ENCODE results near the gene SLC27A5.

The SLC27A5 gene

GRCh38 chr19:58511353-58512208 is at the start of gene SLC27A5:
SLC27A5 (minus strand) TSS chr19:58511992; CDS start chr19:58511955, 37 bp downstream.
- no peak for DNase-seq (ENCODE audit: low read depth in 2 of 2)

GRCh38 chr19:58560921-58561320 is 49.1 kb upstream of the SLC27A5 start:
- DNase-seq (ENCODE audit: low read depth in 2 of 2) = no peak

GRCh38 chr19:58560007-58560887 is 48.5 kb upstream of the SLC27A5 start:
- DNase-seq (ENCODE audit: low read depth in 2 of 2) = no peak

DNA sequence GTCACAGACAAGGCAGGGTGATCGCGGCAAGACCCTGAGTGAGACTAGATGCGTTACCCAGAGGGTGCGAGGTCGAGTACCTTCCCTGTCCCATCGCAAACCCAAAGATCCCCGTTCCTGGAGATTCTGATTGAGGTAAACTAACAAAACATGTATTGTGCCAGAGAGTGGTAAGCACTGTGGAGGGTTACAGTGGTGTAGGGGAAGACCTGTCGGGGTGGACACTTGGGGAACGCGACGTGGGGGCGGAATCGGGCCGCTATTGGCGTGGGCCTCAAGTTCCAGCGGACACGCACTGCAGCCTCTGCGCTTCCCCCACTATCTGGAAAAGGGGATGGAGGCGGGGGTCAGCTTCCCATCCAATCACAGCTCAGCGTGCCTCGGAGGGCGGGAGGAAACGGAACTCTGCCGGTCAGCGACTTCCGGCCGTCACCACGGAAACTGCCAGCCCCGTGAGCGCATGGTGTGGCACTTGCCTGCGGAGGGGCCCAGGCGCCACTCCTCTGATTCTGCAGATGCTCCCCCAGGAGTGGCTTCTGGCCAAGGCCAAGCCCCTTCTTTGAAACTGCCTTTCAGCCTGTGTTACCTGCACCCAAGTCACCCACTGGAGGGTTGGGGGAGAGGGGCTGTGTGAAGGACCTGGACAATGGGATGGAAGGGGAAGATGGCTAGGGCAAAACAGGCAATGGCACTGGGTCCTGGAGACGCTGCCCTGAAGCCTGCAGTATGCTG is 47.6 kb upstream of the SLC27A5 start:
- peak; percentile 64 to 74 for DNase-seq (ENCODE audit: low read depth in 2 of 2)

- peak; percentile 99 to 100 for DNase-seq (ENCODE audit: low read depth in 2 of 2)
These were observed 47.0 kb upstream of the SLC27A5 start for GRCh38 chr19:58558623-58559274.

DNA sequence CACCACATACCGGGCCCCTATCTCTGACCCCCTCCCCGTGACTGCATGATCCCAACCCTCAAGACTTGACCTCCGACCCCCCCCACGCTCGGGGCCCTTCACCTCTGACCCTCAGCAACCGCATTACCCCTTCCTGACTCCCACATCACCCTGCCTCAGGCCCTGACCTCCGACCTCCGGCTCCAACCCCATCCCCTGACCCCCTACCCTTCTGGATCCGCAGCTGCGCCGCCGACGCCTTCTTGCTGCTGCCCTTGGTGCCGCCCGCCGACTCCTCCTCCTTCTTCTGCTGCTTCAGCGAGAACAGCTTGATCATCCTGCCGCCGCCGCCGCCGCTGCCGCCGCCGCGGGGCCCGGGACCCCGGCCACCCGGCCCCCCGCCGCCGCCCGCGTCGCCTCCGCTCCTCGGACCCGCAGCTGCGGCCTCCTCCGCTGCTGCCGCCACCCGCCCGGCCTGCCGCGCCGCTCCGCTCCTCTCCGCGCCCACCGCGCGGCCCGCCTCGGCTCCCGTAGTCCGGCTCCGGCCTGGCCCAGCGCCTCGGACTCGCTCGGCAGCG is 46.4 kb upstream of the SLC27A5 start, which contains the start of gene UBE2M:
Gene UBE2M, minus strand, starts transcription at position 546 of the 557 bp plus-strand sequence. Its CDS starts 230 bp downstream, at position 316.
- DNase-seq (ENCODE audit: low read depth in 2 of 2) = peak; percentile 49 to 51

DNA sequence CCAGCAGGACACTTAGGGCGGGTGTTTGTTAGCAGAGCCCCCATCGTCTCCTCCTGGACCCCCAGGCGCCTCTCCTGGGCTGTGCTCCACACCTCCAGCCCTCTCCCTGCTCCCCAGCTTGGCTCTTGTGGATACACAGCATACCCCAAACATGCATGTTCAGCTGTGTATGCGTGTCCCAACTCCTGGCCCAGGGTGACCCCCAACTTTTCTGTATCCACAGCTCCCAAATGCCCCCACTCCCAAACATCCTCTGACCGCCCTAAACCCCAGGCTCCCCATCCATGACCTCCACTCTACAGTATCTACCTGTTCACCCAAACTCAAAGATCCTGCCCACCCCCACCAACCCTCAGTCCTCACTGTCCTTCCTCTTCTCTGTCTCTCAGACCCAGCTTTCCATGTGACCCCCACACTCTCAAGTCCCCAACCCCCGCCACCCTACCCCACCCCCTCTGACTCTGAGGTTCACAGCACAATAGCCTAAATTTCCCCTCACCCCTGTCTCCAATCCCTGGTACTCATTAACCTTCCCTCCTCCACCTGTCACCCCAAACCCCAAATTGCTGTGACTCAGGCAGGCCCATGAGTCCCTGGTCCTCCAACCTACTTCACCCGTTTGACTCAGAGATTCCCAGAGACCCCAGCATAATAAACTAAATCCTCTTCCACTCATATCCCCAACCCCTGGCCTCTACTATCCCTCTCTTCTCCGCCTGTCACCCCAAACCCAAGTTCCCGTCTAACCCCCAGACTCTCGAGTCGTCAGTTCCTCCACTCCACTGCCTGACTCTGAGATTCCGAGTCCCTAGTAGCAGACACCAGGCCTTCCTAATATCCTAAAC is 45.7 kb upstream of the SLC27A5 start:
- no peak for DNase-seq (ENCODE audit: low read depth in 2 of 2)

- no peak for DNase-seq (ENCODE audit: low read depth in 2 of 2)
These were observed 44.9 kb upstream of the SLC27A5 start for GRCh38 chr19:58556622-58557220.

DNA sequence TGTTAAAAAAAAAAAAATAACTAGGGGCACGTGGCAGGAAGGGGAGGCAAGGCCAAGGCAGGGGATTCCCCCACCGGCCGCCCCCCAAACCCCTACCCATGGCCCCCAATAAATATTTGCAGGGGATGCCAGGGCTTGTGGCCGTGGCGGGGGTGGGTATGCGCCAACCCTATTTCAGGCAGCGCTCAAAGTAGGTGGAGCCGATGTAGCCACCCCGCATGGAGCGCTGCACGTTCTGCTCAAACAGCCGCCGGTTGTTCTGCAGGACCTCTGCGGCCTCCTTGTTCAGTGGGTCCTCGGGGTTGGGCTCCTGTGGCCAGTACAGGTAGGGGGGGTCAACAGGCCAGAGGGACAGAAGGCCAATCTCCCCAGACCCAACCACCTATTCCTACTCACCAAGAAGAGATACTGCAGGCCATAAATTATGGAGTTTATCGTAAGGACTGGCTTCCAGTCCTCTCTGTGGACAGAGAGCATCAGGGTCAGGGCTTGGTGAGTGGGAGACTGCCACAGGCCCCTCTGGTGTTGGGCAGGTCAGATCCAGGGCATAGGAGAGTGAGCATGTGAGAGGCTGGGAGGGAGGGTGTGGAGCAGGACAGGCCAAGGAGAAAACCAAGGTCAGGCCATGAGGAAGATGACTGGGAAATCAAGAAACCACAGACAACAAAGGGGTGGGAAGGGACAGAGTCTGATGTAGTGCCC is 44.3 kb upstream of the SLC27A5 start:
- DNase-seq (ENCODE audit: low read depth in 2 of 2) = no peak

- no peak for DNase-seq (ENCODE audit: low read depth in 2 of 2)
These were observed 43.6 kb upstream of the SLC27A5 start for GRCh38 chr19:58555369-58555885.

- DNase-seq (ENCODE audit: low read depth in 2 of 2) = peak; percentile 97 to 98
These were observed 42.9 kb upstream of the SLC27A5 start, which contains the start of gene CHMP2A for GRCh38 chr19:58554494-58555368. CHMP2A (minus strand) TSS chr19:58555105; CDS start chr19:58554212, 893 bp downstream.

DNA sequence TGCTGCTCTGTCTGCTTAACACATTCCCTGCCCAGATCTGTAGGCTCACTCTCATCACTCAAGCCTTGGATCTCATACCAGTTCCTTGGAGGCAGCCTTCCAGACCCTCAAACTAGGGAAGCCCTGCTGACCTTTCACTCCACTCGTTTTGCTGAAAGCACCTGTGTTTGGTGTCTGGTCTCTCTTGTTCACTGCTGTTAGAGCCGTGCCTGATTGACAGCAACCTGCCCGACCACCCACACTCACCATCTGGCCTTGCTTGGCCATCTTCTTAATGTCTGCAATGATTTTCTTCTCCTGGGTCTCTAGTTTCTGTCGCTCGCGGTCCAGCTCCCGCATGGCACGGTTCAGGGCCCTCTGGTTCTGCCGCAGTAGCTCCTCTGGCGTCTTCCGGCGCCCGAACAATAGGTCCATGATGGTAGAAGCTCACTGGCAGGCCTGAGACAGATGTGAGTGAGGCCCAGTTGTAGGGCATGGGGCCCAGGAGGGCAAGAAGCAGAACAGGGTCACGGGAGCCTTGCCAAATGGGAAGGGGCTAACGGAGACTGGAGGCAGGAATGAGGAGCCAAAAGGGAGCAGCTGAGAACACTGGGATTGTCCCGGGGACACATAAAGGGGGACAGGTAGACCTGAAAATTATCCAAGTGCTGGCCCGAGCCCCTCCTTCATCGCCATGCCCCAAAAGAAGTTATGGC is 42.2 kb upstream of the SLC27A5 start:
- no peak for DNase-seq (ENCODE audit: low read depth in 2 of 2)

- no peak for DNase-seq (ENCODE audit: low read depth in 2 of 2)
These were observed 40.9 kb upstream of the SLC27A5 start for GRCh38 chr19:58552655-58553054.

GRCh38 chr19:58551577-58552471 is 40.0 kb upstream of the SLC27A5 start:
- DNase-seq (ENCODE audit: low read depth in 2 of 2) = no peak

GRCh38 chr19:58551123-58551497 is 39.3 kb upstream of the SLC27A5 start:
- no peak for DNase-seq (ENCODE audit: low read depth in 2 of 2)

All from stimulated activated CD4-positive, alpha-beta T cell treated with anti-CD3 and anti-CD28 coated beads, Interleukin-15, amount 100 ng/mL, for 48 hours (primary cell).